HepG2 (cell line): ENCODE data around the gene TMCC1. TPM values are rescaled to one million over a fixed set of nuclear protein-coding genes. Genes with fewer than 3 reads are reported as not detected.
A peak's percentile ranks its signal among the peaks of the same experiment; 100 is the strongest.

Experiments used
- ATAC-seq: fragments of 200-7000 bp; cut with Tn5 transposase; 3 replicates; pipeline ENCODE4 v1.9.1; 2020; ENCODE audit warnings: mild to moderate bottlenecking, moderate library complexity
- BruUV-seq: library from RNA; stranded (reverse); fragments of 400-500 nt; replicated peaks from 2 replicates; lab custom pipeline; 2021; lab: Mats Ljungman, UMichigan
- CTCF ChIA-PET: fragments of 300-600 bp; formaldehyde crosslinking; extraction: SDS; loops from one replicate; lab custom pipeline; 2021; ENCODE audit warnings: low total read pairs, inconsistent platforms, low intra/inter-chr PET ratio; lab: Yijun Ruan, JAX
- POLR2A ChIA-PET: fragments of 350-600 bp; sonication (Branson Sonifier 250); formaldehyde crosslinking; loops from one replicate; lab custom pipeline; 2020; ENCODE audit warnings: antibody characterized with exemption, inconsistent platforms; lab: Yijun Ruan, JAX
- DNase-seq: peaks from one replicate; pipeline ENCODE4 v3.0.0-alpha.2; 2015; ENCODE audit warnings: low spot score
- FAIRE-seq: peaks from 3 replicates; lab custom pipeline; 2011; peaks lifted over from hg19 to GRCh38; lab: Jason Lieb, UNC
- H2AFZ ChIP-seq: one replicate; pipeline ENCODE4 v1.6.1; 2011; ENCODE audit warnings: low read length, inconsistent platforms
- H3K27ac ChIP-seq: fragments of 300-600 bp; 3 replicates; pipeline ENCODE4 v1.8.0; 2011; ENCODE audit warnings: mixed run types, mild to moderate bottlenecking, mixed read lengths, low read length, inconsistent platforms; ENCODE audit not compliant: insufficient read depth; ENCODE audit errors: extremely low read length
- H3K27me3 ChIP-seq, 2 experiments: fragments of 200-600 bp in 1 of 2; 2 replicates in 1 of 2; 3 replicates in 1 of 2; pipeline versions ENCODE4 v1.6.0 to v1.8.0; 2011; ENCODE audit warnings: low read length in 2 of 2, mild to moderate bottlenecking in 2 of 2, moderate library complexity in 2 of 2, inconsistent platforms in 1 of 2; ENCODE audit not compliant: insufficient read depth in 2 of 2, control insufficient read depth in 1 of 2
- H3K36me3 ChIP-seq, 2 experiments: fragments of 200-600 bp in 1 of 2; replicated peaks in 1 of 2; 2 replicates in 1 of 2; 3 replicates in 1 of 2; pipeline versions ENCODE4 v1.5.1 to v1.8.0; 2011; ENCODE audit warnings: low read length in 2 of 2, inconsistent platforms in 1 of 2; ENCODE audit not compliant: insufficient read depth in 2 of 2, control insufficient read depth in 1 of 2
- H3K4me1 ChIP-seq: 2 replicates; pipeline ENCODE4 v1.5.1; 2012; ENCODE audit warnings: low read length, inconsistent platforms; ENCODE audit not compliant: insufficient read depth
- H3K4me2 ChIP-seq: 2 replicates; pipeline ENCODE4 v1.6.0; 2011; ENCODE audit warnings: low read depth, low read length, inconsistent platforms
- H3K4me3 ChIP-seq, 3 experiments: fragments of 200-600 bp in 1 of 3; sonication (generic), shearing (Covaris generic) in 1 of 3; replicated peaks in 1 of 3; 2 replicates each; pipeline ENCODE4 v1.5.1; 2011 to 2016; ENCODE audit warnings: low read length in 3 of 3, inconsistent platforms in 2 of 3, low read depth in 2 of 3, mild to moderate bottlenecking in 2 of 3, control low read depth in 1 of 3, mixed read lengths in 1 of 3; ENCODE audit not compliant: insufficient read depth in 1 of 3
- H3K79me2 ChIP-seq: one replicate; pipeline ENCODE4 v1.6.1; 2011; ENCODE audit warnings: low read length, inconsistent platforms; ENCODE audit not compliant: insufficient read depth
- H3K9ac ChIP-seq: 2 replicates; pipeline ENCODE4 v1.6.0; 2011; ENCODE audit warnings: mild to moderate bottlenecking, low read depth, low read length, inconsistent platforms; ENCODE audit not compliant: insufficient read depth
- H3K9me3 ChIP-seq: 2 replicates; pipeline ENCODE4 v1.5.1; 2012; ENCODE audit warnings: mild to moderate bottlenecking, low read length
- H4K20me1 ChIP-seq: 2 replicates; pipeline ENCODE4 v1.6.0; 2011; ENCODE audit warnings: inconsistent platforms, mild to moderate bottlenecking, low read length, moderate library complexity; ENCODE audit not compliant: insufficient read depth
- CREB1 ChIP-seq, 2 experiments: fragments of 450-650 bp in 1 of 2; IDR thresholded peaks; 2 replicates each; pipeline ENCODE4 v1.6.1; 2016 to 2017; ENCODE audit warnings: control low read depth in 1 of 2, mild to moderate bottlenecking in 1 of 2, missing compliant biosample characterization in 1 of 2, missing genetic modification characterization in 1 of 2
- ERF ChIP-seq: IDR thresholded peaks from 2 replicates; pipeline ENCODE4 v1.6.1; 2018; ENCODE audit warnings: missing biosample characterization, missing genetic modification reagents
- FOXK2 ChIP-seq: fragments of 450-650 bp; IDR thresholded peaks from 2 replicates; pipeline ENCODE4 v1.6.1; 2016
- HDAC6 ChIP-seq: fragments of 200-600 bp; sonication (generic); IDR thresholded peaks from 2 replicates; pipeline ENCODE4 v1.7.0; 2017; ENCODE audit warnings: mild to moderate bottlenecking, antibody characterized with exemption, low read length, low read depth
- PHB2 ChIP-seq: fragments of 450-650 bp; IDR thresholded peaks from 2 replicates; pipeline ENCODE4 v1.6.1; 2018; ENCODE audit not compliant: partially characterized antibody
- RBM22 ChIP-seq: fragments of 200-400 bp; formaldehyde crosslinking; optimal IDR thresholded peaks from 2 replicates; pipeline ENCODE3; 2017; ENCODE audit warnings: mild to moderate bottlenecking, low read length, moderate library complexity
- U2AF1 ChIP-seq: fragments of 200-400 bp; formaldehyde crosslinking; optimal IDR thresholded peaks from 2 replicates; pipeline ENCODE3; 2017; ENCODE audit warnings: mild to moderate bottlenecking, low read depth, low read length
- ZBTB20 ChIP-seq: sonication (generic); formaldehyde crosslinking; IDR thresholded peaks from 2 replicates; pipeline ENCODE4 v1.8.1; 2023; ENCODE audit warnings: missing genetic modification reagents, low read depth, mild to moderate bottlenecking, borderline replicate concordance
- ZNF136 ChIP-seq: sonication (generic); formaldehyde crosslinking; IDR thresholded peaks from 2 replicates; pipeline ENCODE4 v1.8.1; 2022; ENCODE audit warnings: low read depth, mild to moderate bottlenecking, moderate library complexity, missing genetic modification reagents
- ZNF263 ChIP-seq: sonication (generic); formaldehyde crosslinking; IDR thresholded peaks from 2 replicates; pipeline ENCODE4 v1.4.0; 2020; ENCODE audit warnings: missing genetic modification reagents
- ZSCAN29 ChIP-seq: sonication (generic); formaldehyde crosslinking; conservative IDR thresholded peaks from 2 replicates; pipeline ENCODE4 v1.4.0; 2020; ENCODE audit warnings: mild to moderate bottlenecking, missing genetic modification reagents
- WGBS: methylation state at CpG from one replicate; pipeline ENCODE4 v1.1.6; 2017; ENCODE audit warnings: low lambda C conversion rate; 5-methylcytosine and 5-hydroxymethylcytosine counted together
- in situ Hi-C: cut with HindIII; loops from 2 replicates; pipeline ENCODE4 v1.10.0; 2017; ENCODE audit warnings: low pct_unique_long_range_greater_than_20kb; ENCODE audit not compliant: extremely low pct_ligation_motif_present
- intact Hi-C: fragments of 100-400 bp; cut with micrococcal nuclease; formaldehyde crosslinking; loops from one replicate; pipeline ENCODE4 v1.10.0; 2022; ENCODE audit not compliant: unreplicated experiment
- polyA plus RNA-seq, 8 experiments: library from polyadenylated mRNA; depleted of rRNA in 3 of 8; stranded (reverse) in 7 of 8; unstranded in 1 of 8; fragments of >200 nt; fragmentation: Illumina TruSeq in 4 of 8; extraction: Trizol in 4 of 8; gene quantifications; 2 replicates each; pipeline versions ENCODE4 v1.2.1 to v1.2.3, GENCODE V29; 2011 to 2016; ENCODE audit warnings: low read depth in 4 of 8, missing spikeins in 1 of 8, mixed read lengths in 1 of 8; ENCODE audit not compliant: insufficient read depth in 1 of 8
- total RNA-seq, 5 experiments: library from RNA; depleted of rRNA; stranded (reverse); fragments of >200 nt; fragmentation: Illumina TruSeq; extraction: Trizol; gene quantifications; 2 replicates each; pipeline ENCODE4 v1.2.3, GENCODE V29; 2016; ENCODE audit warnings: low read depth in 1 of 5
- TF ChIP-seq, protein P1 (sequence below): sonication (generic); formaldehyde crosslinking; IDR thresholded peaks from 2 replicates; pipeline ENCODE4 v1.5.0; 2020; ENCODE audit warnings: mild to moderate bottlenecking, missing genetic modification reagents
- TF ChIP-seq, protein P2 (sequence below), 2 experiments: sonication (generic) in 1 of 2; formaldehyde crosslinking in 1 of 2; IDR thresholded peaks; 2 replicates each; pipeline versions ENCODE4 v1.5.1 to v1.6.1; 2011 to 2020; ENCODE audit warnings: borderline replicate concordance in 1 of 2, low read depth in 1 of 2, low read length in 1 of 2, mild to moderate bottlenecking in 1 of 2, missing genetic modification reagents in 1 of 2, moderate library complexity in 1 of 2
- TF ChIP-seq, protein P3 (sequence below): sonication (generic); formaldehyde crosslinking; IDR thresholded peaks from 2 replicates; pipeline ENCODE4 v1.4.0; 2020; ENCODE audit warnings: missing genetic modification reagents, borderline replicate concordance
- TF ChIP-seq, protein P4 (sequence below): sonication (generic); formaldehyde crosslinking; IDR thresholded peaks from 2 replicates; pipeline ENCODE4 v1.4.0; 2020; ENCODE audit warnings: missing genetic modification reagents

The TMCC1 gene
- total and polyA plus RNA-seq, 2 of the 13 experiments (the other 11 are each of a cell fraction or from before 2014, with no cell fraction given) = 12.1 to 264 TPM

DNA sequence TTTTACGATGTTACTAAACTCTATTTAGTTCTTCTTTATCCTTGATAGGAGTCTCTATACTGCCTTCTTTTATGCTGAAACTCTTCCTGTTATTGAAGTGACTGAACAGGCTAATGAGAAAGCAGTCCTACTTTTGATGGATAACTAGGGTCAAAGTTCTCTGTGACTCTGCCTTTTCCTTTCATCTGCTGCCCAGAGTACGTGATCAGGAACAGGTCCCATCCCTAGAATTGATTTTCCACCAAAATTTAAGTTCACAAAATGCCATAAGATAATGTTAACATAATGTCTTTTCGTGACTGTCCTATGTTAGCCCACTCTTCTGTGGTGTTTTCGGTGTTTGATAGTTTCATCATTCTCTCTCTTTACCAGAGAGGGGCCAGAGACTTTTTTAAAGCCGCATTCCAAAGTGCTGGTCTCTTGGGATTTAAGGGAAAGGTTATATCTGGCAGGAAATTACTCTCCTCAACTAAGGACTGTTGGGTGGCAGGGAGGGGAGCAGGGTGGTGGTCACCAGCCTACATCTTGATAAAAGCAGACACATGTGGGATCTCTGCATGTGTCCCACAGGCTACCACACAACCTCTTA, 236.8 kb downstream of the TMCC1 start (continued):
- TF ChIP-seq, protein P1, sequence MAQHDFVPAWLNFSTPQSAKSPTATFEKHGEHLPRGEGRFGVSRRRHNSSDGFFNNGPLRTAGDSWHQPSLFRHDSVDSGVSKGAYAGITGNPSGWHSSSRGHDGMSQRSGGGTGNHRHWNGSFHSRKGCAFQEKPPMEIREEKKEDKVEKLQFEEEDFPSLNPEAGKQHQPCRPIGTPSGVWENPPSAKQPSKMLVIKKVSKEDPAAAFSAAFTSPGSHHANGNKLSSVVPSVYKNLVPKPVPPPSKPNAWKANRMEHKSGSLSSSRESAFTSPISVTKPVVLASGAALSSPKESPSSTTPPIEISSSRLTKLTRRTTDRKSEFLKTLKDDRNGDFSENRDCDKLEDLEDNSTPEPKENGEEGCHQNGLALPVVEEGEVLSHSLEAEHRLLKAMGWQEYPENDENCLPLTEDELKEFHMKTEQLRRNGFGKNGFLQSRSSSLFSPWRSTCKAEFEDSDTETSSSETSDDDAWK (CRISPR knock-in tag) = no peak
- no peak for TF ChIP-seq FOXK2
- TF ChIP-seq, protein P2, sequence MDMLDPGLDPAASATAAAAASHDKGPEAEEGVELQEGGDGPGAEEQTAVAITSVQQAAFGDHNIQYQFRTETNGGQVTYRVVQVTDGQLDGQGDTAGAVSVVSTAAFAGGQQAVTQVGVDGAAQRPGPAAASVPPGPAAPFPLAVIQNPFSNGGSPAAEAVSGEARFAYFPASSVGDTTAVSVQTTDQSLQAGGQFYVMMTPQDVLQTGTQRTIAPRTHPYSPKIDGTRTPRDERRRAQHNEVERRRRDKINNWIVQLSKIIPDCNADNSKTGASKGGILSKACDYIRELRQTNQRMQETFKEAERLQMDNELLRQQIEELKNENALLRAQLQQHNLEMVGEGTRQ (IDR thresholded peaks at IDR 0.05; ENCODE audit: low read depth, low read length) = no peak
- TF ChIP-seq, protein P2 (CRISPR knock-in tag; IDR thresholded peaks at IDR 0.05; ENCODE audit: borderline replicate concordance) = no peak
- TF ChIP-seq, protein P3, sequence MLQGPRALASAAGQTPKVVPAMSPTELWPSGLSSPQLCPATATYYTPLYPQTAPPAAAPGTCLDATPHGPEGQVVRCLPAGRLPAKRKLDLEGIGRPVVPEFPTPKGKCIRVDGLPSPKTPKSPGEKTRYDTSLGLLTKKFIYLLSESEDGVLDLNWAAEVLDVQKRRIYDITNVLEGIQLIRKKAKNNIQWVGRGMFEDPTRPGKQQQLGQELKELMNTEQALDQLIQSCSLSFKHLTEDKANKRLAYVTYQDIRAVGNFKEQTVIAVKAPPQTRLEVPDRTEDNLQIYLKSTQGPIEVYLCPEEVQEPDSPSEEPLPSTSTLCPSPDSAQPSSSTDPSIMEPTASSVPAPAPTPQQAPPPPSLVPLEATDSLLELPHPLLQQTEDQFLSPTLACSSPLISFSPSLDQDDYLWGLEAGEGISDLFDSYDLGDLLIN (CRISPR knock-in tag) = no peak

DNA sequence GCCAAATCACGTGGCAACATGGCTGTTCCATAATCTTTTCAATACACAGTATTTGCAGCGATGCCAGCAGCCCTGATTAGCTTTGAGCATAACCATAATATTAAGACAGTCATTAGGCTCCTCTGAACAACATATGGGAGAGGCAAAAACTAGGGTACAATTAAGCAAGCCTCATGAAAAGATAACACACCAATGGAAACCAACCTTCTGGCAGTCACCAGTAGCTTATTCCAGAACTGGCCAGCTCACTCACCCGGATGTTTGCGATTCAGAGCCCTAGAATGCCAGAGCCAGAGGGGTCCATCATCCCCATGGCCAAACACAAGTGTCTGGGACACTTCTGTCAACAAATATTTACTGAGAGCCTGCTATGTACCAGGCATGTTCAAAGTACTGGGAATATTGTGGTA, 238.2 kb downstream of the TMCC1 start:
- Histone ChIP-seq H3K79me2 (peaks cover 86% of the 10 kb centered on the region), H3K36me3 (peaks cover 9 to 29% of the 10 kb centered on the region in 2 experiments; a peak in 4 of 5 replicates), H3K4me3 (peak overlapping the region; percentile 63 to 74 (median 71)), H2AFZ (no peak overlapping the region), H3K4me1 (peaks cover 81% of the 10 kb centered on the region), H3K27me3 (no peaks in the 10 kb centered on the region; a peak in 1 of 5 replicates), H3K9ac (peak overlapping the region; percentile 68; the same call in 1 of the 2 replicates), H4K20me1 (peaks cover 35% of the 10 kb centered on the region), H3K4me2 (peak overlapping the region; percentile 87), H3K9me3 (no peaks in the 10 kb centered on the region), H3K27ac (peak overlapping the region; percentile 74)
- in situ Hi-C loops = loop anchor here (10.0 kb wide), 1 partner anchor 280 kb away; no protein-coding TSS in a partner anchor
- 82% methylated on average over 4 of the region's 4 CpGs for WGBS
- CTCF ChIA-PET = no interaction called here
- no TSS peak for BruUV-seq
- no peak for DNase-seq
- intact Hi-C loops = no loop called here
- POLR2A ChIA-PET = no interaction called here
- FAIRE-seq = no peak
- peak; percentile 21; the same call in 1 of the 3 replicates for ATAC-seq
- TF ChIP-seq ZBTB20 (CRISPR knock-in tag) = no peak
- no peak for TF ChIP-seq ZNF263 (CRISPR knock-in tag)
- 0 out of 2 replicates have a peak, but pooled peaks have one; percentile 31 for TF ChIP-seq ZSCAN29 (CRISPR knock-in tag)
- TF ChIP-seq, protein P4, sequence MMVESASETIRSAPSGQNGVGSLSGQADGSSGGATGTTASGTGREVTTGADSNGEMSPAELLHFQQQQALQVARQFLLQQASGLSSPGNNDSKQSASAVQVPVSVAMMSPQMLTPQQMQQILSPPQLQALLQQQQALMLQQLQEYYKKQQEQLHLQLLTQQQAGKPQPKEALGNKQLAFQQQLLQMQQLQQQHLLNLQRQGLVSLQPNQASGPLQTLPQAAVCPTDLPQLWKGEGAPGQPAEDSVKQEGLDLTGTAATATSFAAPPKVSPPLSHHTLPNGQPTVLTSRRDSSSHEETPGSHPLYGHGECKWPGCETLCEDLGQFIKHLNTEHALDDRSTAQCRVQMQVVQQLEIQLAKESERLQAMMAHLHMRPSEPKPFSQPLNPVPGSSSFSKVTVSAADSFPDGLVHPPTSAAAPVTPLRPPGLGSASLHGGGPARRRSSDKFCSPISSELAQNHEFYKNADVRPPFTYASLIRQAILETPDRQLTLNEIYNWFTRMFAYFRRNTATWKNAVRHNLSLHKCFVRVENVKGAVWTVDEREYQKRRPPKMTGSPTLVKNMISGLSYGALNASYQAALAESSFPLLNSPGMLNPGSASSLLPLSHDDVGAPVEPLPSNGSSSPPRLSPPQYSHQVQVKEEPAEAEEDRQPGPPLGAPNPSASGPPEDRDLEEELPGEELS (CRISPR knock-in tag) = peak; percentile 51
- no peak for TF ChIP-seq PHB2
- peak; percentile 16; the same call in 1 of the 2 replicates for TF ChIP-seq ERF
- TF ChIP-seq U2AF1 = no peak
- no peak for TF ChIP-seq ZNF136 (CRISPR knock-in tag)
- no peak for TF ChIP-seq HDAC6
- TF ChIP-seq CREB1 (IDR thresholded peaks at IDR 0.05) = no peak
- peak; percentile 44 for TF ChIP-seq CREB1 (CRISPR knock-in tag; IDR thresholded peaks at IDR 0.05)
- peak; percentile 24 for TF ChIP-seq RBM22
